ENCODE data around the gene ONECUT1.

The ONECUT1 gene

DNA sequence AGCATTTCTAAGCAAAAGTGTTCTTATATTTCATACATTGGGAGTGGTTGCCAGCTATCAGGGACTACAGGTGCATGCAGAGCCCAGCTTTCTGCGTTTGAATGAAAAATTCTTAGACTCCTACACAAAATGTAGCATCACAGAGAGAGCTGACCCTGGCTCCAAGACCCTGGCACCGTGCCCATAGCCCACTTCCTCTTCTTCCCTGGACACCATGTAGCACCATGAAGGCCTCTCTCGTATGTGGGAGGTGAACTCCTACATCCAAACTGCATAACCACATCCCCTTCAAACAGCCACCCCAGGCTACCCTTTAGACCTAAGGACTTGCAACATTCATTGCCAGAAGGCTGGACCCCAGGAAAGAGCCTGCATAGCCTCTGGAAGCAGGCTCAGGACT is 75.2 kb downstream of the ONECUT1 start:
- H3K4me3 ChIP-seq (replicated peaks; ENCODE audit: low read depth, low read length), result no peak overlapping the region
- DNase-seq (ENCODE audit: extremely low read depth, low read depth), result no peak
- TF ChIP-seq CTCF (IDR thresholded peaks at IDR 0.05; ENCODE audit: low read depth, low read length, missing control alignments), result no peak

- H3K4me3 ChIP-seq (replicated peaks; ENCODE audit: low read depth, low read length), result no peak overlapping the region
- TF ChIP-seq CTCF (IDR thresholded peaks at IDR 0.05; ENCODE audit: low read depth, low read length, missing control alignments), result no peak
- no peak for DNase-seq (ENCODE audit: extremely low read depth, low read depth)
Measured at GRCh38 chr15:52710708-52711389, 79.3 kb downstream of the ONECUT1 start.

DNA sequence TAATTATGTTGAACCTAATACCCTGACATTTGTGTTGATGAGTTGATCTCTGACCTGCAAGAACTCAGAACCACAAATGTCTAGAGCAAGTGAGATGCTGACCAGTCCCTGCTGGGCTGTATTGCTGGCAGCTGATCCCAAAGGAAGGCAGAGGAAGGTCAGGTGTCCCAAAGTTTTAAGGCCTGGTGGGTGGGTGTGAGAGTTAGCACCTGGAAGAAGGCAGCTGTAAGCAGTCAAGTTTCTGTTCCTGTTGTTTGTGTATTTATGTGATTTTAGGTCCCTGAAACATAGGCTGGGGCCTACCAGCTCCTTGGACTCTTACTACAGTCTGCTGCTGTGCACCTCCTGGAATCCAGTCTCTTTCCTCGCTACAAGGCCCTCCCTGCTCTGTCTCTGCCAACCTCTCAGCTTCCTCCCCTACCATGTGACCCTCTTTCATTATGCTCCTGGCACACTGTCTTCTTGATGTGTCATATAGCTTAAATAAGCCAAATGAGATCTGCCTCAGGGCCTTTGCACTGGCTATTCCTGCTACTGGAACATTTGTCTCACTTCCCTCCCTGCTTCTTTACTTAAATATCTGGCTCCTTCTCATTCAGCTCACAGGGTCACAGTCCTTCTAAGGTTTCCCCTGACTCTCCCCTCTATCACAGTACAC is 80.0 kb downstream of the ONECUT1 start:
- no peak for TF ChIP-seq CTCF (IDR thresholded peaks at IDR 0.05; ENCODE audit: low read depth, low read length, missing control alignments)
- no peak for DNase-seq (ENCODE audit: extremely low read depth, low read depth)
- no peak overlapping the region for H3K4me3 ChIP-seq (replicated peaks; ENCODE audit: low read depth, low read length)

- no peak for DNase-seq (ENCODE audit: extremely low read depth, low read depth)
- TF ChIP-seq CTCF (IDR thresholded peaks at IDR 0.05; ENCODE audit: low read depth, low read length, missing control alignments), result no peak
- H3K4me3 ChIP-seq (replicated peaks; ENCODE audit: low read depth, low read length), result no peak overlapping the region
Measured at GRCh38 chr15:52709187-52709981, 80.8 kb downstream of the ONECUT1 start.

Measured in HFF-Myc (cell line).